HG03025 (cell line): ENCODE results near the gene TEX2.

Experiments used
- ATAC-seq: cut with Tn5 transposase; IDR thresholded peaks from one replicate; pipeline ENCODE4 v1.9.1; 2021; ENCODE audit warnings: mild to moderate bottlenecking, moderate library complexity; ENCODE audit not compliant: unreplicated experiment, low FRiP score

The TEX2 gene, protein sequence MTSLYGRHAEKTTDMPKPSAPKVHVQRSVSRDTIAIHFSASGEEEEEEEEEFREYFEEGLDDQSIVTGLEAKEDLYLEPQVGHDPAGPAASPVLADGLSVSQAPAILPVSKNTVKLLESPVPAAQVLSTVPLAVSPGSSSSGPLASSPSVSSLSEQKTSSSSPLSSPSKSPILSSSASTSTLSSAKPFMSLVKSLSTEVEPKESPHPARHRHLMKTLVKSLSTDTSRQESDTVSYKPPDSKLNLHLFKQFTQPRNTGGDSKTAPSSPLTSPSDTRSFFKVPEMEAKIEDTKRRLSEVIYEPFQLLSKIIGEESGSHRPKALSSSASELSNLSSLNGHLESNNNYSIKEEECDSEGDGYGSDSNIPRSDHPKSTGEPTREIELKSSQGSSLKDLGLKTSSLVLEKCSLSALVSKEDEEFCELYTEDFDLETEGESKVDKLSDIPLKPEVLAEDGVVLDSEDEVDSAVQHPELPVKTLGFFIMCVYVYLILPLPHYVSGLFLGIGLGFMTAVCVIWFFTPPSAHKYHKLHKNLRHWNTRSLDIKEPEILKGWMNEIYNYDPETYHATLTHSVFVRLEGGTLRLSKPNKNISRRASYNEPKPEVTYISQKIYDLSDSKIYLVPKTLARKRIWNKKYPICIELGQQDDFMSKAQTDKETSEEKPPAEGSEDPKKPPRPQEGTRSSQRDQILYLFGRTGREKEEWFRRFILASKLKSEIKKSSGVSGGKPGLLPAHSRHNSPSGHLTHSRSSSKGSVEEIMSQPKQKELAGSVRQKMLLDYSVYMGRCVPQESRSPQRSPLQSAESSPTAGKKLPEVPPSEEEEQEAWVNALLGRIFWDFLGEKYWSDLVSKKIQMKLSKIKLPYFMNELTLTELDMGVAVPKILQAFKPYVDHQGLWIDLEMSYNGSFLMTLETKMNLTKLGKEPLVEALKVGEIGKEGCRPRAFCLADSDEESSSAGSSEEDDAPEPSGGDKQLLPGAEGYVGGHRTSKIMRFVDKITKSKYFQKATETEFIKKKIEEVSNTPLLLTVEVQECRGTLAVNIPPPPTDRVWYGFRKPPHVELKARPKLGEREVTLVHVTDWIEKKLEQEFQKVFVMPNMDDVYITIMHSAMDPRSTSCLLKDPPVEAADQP

DNA sequence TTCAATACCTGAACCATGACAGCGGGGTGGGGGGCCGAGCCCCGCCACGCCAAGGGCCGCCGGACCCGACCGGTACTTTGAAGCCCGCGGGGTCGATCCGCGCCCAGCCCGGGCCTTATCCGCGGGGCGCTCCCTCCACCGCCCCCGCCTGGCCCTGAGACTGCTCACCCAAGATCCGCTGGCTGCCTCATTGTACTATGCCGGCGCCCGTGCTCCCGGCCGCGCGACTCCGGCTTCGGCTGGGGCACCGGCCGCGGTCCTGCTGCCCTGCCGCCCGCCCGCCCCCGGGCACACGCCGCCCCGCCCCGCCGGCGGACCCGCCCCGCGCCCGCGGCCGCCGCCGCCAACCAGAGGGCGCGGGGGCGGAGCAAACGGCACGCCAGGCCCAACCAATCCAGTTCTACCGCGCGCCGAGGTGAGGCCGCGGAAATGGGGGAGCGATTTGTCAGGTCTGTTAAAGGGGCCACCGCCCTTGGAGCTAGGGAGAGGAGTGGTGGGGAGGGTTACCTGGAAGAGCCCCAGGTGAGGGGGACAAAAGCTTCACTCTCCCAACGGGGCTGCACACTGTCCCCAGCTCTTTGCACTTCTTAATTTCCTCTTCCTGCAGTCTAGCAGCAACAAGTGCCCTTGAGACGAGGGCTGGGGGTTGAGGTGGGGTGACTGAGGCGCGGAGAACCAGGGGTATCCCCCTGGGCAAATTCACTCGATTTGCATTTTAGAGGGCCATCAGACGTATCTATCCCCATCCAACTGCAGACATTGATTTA, at the start of gene TEX2:
Gene TEX2 (minus strand): TSS at position 261 of the 767 bp plus-strand sequence. CDS start 49,043 bp downstream, outside the sequence.
- peak; percentile 80 for ATAC-seq

DNA sequence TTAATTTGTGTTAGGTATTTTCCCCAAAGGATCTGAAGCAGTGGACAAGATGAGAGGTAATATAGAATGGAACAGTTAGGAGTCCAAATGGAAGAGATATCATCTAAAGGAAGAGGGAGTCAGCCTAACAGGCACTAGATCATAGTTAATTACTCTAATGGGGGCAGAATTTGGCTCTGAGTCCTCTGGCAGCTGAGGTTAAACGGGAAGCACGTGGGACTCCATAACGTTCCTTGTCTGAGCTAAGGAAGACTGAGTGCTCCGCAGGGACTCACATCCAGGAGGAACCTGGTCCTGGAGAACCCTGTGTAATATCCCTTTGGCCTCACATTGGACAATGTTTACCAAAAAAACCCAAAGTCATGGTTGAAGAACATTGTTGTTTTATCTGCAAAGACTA, 46.6 kb upstream of the TEX2 start:
- no peak for ATAC-seq

DNA sequence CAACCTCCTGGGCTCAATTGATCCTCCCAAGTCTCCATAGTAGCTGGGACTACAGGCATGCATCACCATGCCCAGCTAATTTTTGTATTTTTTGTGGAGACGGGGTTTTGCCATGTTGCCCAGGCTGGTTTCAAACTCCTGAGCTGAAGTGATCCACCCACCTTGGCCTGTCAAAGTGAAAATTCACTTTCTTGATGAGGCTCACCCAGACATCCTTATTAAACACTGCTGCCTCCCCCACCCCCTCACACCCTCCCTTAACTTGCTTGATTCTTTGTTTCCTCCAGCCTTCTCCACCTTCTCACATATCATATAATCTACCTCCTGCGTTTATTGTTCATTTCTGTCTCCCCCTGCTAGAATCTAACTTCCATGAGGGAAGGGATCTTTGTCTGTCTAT, 46.0 kb upstream of the TEX2 start:
- ATAC-seq: no peak

DNA sequence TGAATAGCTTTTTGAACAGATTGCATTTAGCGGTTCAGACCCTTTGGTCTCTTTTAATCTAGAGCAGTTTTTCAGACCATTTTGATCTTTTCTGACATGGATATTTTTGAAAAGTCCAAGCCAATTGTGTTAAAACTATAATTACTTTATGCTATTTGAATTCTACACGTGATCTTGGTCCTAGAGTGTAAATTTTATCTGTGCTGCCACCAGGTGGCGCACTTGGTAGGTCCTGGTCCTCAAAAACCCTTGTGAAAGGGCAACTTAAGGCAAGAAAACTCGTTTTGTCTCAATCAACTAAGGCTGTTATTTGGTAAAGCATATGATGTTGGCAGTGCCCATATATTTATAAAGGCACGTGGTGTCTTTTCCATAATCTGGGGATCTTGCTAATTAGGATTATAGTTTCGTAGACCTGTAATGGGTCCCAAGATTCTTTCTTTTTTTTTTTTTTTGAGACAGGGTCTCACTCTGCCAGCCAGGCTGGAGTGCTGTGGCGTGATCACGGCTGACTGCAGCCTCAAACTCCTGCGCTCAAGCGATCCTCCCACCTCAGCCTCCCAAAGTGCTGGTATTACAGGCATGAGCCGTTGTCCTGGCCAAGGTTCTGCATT, 43.9 kb upstream of the TEX2 start:
- ATAC-seq: no peak

DNA sequence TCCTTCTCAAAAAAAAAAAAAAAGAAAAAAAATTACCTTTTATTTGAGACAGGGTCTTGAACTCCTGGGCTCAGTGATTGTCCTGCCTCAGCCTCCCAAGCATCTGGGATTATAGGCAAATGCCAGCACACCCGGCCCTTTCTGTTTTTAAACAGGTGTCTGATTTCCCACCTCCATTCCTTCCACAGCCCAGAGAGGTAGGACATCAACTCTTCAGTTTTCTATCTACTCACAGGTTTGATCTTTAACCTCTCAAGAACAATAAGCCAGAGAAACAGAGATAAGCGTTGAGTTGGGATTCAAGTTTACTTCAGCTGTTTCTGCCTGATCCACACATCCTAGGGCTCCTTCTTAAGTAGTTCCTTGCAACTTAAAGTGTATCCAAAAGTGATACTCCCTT, 41.5 kb upstream of the TEX2 start:
- ATAC-seq: no peak

DNA sequence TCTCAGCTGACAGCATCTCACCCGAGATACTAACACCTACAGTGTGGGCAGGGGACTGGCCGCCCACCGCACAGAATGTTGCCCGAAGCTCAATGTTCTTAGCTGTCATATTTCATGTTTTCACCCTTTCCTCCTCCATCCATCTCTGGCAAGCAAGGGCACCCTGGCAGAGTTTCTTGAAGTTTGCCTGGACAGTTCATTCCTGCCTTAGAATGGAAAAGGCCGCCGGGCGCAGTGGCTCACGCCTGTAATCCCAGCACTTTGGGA, 37.6 kb upstream of the TEX2 start:
- ATAC-seq: no peak

DNA sequence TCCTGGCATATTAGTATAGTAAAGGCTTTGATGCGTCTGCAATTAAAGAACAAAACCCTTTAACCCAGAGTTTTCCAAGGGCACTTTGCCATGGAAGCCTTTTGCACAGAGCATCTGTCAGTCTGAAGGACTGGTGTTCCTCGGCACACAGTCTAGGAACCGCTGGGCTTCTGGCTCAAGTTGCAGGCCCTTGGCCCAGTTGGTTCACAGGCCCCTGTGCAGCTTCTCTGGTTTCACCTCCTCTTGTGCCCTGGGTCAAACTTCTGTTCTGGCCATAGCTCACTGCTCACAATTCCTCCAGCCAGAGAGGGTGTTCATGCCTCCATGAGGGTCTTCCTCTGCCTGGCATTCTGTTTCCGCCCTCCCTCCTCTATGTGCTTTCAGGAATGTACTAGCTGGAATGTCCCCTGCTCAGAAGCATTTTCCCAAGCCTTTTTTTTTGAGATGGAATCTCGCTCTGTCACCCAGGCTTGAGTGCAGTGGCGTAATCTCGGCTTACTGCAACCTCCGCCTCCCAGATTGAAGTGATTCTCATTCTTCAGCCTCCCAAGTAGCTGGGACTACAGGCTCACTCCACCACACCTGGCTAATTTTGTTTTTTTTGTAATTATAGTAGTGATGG, 34.5 kb upstream of the TEX2 start:
- no peak for ATAC-seq

DNA sequence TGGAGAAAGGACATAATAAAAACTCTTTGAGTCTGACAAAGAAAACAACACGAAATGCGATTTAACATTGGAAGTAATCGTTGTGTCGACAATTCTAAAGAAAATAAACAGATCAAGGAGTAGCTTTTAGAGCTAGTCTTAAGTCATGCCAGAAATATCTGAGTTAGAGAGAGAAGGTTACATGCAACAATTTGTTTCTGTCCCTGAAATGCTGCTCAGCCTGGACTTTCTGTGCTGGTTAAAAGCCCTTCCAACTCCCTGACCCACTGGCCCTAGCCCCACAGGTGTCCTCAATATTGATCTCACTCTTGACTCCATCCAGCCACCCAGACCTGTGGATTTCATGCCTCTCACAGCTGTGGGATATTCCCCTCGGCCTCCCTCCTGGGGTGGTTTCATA, 33.2 kb upstream of the TEX2 start:
- ATAC-seq: no peak

DNA sequence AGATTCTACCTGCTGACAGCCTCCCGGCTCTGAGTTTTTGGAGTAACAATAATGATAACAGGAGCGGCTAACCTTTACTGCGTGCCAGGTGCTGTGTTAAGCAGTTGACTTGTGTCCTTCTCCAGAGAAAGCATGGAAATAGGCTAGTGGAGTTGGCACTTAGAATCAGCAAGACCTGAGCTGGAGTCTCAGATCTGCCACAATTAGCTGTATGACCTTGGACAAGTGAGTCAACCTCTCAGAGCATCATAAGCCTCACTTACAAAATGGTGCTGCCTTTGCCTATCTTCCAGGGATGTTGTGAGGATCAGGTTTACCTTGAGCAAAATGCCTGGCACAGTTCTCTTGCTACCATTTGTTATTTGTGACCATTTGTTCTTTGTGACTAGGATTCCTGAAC, 32.1 kb upstream of the TEX2 start:
- ATAC-seq: no peak

DNA sequence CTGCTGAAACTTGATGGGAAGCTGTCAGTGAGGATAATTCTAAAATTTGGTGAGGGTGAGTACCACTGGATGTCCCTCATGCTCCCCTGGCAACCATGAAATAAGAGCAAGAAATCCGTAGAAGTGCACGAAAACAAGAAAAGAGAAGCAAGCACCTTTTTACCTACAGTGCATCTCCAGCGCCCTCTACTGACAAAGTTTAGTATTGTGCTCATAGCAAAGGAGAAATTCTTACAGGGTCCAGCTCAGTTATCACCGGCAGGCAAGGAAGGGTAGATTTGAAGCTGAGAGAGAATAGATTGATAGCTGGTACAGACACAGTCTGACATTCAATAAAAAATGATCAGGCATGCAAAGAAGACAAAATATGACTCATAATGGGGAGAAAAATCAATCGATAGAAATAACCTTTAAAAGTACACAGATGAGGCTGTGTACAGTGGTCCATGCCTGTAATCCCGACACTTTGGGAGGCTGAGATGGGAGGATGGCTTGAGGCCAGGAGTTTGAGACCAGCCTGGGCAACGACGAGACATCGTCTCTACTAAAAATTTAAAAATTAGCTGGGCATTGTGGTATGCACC, 28.3 kb upstream of the TEX2 start:
- no peak for ATAC-seq

DNA sequence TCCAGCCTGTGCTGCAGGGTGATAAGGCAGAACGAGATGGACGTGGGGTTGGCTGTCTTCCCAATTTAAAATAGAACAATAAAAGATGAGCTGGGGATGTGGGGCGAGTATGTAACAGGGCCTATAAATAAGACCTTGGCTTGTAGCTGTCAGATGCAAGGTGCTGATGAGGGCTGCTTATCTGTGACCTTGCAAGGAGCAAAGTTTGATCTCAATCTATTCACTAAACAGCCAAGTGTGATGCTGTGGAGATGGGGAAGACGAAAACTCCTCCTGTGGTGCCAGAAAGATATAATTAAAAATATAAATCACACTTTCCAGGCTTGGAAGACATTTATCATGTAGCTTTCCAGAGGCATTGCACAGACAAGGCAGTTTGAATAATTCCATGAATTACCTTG, 26.7 kb upstream of the TEX2 start:
- ATAC-seq: no peak

DNA sequence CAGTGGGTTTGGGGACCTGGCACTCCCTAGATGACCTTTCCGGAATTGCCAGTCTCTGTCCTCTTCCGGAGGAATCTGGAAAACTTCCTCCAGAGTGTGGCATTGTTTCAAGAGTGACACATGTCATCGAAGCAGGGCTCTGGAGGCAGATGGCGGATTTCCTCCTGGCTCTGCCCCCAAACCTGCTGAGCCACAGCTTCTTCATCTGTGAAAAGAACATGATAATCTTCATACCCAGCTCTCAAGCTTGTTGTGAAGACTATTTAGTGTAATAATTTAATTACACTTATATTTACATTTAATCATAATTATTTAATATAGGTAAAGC, 19.7 kb upstream of the TEX2 start:
- no peak for ATAC-seq

DNA sequence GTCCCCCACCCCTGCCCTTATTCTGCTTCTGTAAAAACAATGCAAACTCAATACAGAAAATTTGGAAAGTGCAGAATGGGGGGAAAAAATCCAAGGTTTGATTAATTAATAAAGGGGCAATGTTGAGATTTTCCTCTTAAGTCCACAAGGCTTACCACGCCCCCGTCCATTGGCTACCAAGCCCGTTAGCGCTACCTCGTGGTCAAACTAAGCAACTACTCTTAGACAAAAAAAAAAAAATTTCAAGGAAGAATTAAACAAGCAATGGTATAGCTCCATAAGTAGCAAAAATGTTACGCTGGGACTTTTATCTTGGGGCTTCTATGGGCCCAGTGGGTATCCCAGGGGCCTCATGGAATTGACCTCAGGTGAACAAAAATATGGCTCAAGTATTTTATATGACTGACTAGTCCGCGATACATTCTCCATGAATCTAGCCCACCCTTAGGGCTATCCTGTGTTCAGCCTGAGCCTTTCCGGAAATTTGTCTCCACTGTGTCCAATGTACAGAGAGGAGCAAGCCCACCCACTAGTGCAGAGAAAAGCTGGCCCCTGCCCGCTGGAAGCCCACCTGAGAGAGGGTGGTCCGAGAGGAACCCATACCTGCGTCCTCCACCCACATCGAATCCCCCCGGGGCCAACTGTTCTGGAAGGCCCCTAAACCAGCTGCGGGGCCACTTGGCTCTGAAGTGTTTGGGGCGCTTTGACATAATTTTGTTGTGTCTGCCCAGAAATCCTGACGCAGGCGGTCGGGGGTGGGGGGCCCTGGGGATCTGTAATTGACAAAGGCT, 19.1 kb upstream of the TEX2 start:
- no peak for ATAC-seq

DNA sequence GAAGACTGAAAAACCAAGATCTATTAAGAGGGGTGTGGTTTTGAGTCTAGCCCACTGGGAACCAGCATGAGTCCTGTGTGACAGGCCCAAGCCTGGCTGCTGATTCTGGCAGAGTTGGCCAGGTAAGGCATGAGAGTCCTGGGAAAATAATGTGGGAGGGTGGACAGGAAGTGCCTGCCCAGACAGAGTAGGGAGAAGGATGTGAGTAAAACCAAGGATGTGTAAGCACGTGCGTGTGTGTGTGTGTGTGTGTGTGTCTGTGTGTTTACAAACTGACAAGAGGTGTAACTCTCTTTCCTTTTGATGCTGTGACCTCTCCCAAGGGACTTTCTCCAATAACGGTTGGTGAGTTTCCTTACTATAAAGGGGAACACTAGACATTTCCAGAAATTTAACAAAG, 15.6 kb upstream of the TEX2 start:
- no peak for ATAC-seq

DNA sequence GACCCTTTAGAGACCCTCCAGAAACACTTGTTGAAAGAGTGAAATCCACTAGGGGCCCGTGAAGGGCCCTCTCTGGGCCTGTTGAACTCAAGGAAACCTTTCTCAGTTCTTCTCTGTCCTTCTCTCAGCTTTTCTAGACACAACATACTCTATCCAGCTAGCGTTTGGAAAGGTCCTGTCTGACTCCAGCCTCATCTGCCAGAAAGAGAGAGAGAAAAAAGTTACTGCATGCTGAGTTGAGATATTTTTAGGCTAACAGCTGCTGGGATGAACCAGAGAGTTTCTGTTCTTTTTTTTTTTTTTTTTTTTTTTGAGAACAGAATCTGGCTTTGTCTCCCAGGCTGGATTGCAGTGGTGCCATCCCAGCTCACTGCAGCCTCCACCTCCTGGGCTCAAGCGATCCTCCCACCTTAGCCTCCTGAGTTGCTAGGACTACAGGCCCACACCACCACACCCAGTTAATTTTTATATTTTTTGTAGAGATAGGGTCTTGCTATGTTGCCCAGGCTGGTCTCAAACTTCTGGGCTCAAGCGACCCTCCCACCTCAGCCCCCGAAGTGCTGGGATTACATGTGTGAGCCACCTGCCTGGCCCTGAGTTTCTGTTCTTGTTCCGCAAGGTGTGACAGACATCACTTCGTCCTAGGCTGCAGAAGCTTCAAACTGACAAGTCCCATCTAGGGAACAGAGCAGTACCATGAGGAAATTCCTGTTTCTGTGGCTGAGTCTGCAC, 14.9 kb upstream of the TEX2 start:
- no peak for ATAC-seq

DNA sequence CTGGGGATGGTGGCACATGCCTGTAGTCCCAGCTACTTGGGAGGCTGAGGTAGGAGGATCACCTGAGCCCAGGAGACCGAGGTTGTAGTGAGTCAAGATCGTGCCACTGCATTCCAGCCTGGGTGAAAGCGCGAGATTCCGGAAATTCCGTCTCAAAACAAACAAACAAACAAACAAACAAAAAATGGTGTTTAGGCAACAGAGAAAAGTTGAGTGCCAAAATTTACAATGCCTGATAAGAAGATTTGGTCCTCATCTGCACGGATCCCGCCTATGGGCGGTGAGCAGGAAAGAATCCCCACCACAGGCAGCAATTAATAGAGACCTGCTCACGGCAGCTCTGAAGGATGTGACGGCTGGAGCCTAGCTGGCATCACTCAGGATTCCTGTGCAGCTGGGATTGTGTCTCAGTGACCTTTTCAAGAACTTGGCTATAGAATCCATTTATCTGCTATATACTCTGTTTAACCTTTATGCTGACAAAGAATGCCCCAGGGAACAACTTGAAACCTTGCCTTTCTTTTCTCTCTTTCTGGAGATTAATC, 14.0 kb upstream of the TEX2 start:
- no peak for ATAC-seq

DNA sequence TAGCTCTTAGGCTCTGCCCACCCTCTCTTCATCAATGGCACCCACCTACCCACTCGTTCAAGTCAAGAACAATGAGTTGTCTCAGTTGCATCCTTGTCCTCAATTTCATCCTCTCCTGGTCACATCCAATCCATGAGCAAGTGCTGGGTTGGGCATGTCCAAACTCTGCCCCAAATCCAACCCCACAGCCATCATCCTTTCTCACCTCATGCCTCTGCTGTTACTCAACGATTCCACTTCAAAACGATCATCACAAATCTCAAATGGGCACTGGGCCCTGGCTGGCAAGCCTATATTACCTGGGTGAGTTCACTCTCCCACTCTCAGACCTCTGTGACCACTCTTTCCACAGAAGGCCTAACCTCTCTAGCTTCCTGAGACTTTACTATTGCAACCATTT, 12.0 kb upstream of the TEX2 start:
- no peak for ATAC-seq

DNA sequence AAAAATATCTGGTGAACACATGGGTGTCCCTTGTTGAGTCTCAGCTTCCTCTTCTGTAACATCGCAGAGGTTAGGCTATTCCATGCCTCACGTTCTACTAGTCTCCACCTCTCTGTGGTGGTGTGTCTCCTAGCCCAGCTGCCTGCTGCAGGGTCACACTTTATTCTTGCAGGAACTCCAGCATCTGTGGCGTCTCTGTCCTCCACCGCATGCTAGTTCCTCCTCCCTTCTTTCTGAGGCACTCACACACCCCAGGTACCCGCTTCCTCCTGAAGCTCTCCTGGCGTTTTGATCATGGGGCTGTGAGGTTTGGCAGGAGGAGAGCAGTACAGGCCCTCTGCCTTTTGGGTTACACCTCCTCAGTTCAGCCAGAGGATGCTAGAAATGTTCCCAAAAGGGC, 9.9 kb upstream of the TEX2 start:
- ATAC-seq: no peak
